ENCODE measurements around the gene GPSM1.

DNA sequence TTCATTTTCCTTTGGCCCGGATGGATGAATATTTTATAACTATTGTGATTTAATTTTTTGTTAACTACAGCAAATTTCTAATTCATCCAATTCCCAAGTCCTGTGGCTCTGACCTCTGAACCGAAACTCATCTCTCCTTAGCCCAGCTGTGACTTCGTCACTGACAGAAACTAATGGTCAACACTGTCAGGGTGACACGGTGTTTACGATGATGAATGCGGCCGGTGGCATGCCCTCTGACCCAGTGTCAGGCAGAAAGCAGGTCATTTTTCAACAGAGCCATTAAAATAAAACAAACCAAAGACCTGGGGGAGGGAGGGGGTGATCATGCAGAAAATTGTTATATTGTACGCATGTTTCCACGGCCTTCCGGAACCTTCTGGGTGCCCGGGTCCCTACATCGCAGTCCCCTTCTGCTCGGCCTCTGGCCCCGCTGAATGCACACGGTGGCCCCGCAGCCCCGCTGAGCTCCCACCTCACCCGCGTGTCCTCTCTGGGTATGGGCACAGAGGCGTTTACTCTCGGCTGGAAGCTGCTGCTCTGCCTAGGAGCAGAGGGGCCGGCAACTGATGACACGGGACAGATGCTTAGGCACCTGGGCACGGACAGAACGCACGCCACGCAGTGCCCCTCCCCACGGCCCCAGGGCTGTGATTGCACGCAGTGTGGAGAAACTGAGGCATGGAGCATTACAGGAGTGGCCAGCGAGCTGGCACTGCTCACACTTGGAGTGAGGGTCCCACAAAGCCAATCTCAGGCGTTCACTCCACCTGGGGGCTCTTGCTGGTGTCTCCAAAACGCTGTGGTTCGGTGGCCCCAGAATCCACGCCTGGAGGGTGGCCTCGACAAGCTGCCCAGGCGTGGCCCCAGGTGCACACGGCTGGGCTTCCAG, 31.6 kb upstream of the GPSM1 start:
- no peak for TF ChIP-seq EZH2 (IDR thresholded peaks at IDR 0.05; ENCODE audit: low read length, unreplicated experiment)
- TF ChIP-seq, protein P1, sequence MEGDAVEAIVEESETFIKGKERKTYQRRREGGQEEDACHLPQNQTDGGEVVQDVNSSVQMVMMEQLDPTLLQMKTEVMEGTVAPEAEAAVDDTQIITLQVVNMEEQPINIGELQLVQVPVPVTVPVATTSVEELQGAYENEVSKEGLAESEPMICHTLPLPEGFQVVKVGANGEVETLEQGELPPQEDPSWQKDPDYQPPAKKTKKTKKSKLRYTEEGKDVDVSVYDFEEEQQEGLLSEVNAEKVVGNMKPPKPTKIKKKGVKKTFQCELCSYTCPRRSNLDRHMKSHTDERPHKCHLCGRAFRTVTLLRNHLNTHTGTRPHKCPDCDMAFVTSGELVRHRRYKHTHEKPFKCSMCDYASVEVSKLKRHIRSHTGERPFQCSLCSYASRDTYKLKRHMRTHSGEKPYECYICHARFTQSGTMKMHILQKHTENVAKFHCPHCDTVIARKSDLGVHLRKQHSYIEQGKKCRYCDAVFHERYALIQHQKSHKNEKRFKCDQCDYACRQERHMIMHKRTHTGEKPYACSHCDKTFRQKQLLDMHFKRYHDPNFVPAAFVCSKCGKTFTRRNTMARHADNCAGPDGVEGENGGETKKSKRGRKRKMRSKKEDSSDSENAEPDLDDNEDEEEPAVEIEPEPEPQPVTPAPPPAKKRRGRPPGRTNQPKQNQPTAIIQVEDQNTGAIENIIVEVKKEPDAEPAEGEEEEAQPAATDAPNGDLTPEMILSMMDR (conservative IDR thresholded peaks at IDR 0.05; ENCODE audit: low read depth, low read length) = no peak

Measured in PC-3 (cell line).